Activated CD4-positive, alpha-beta T cell treated with anti-CD3 and anti-CD28 coated beads, Interleukin-2, amount 10 ng/mL, durations not matched to agents 24 days and 14 days (primary cell): Measurements from ENCODE around the gene ESPNL. TPM values are rescaled to one million over a fixed set of nuclear protein-coding genes. Genes with fewer than 3 reads are reported as not detected.

Source experiments
- DNase-seq: peaks from one replicate; pipeline ENCODE4 v3.0.0; 2022
- H3K27ac Mint-ChIP-seq: one replicate; pipeline ENCODE4 v1.8.0; 2022; ENCODE audit warnings: mild to moderate bottlenecking, mixed read lengths
- H3K27me3 Mint-ChIP-seq: one replicate; pipeline ENCODE4 v1.8.0; 2022; ENCODE audit warnings: mixed read lengths
- H3K36me3 Mint-ChIP-seq: one replicate; pipeline ENCODE4 v1.8.0; 2022; ENCODE audit warnings: low read depth, mild to moderate bottlenecking, mixed read lengths
- H3K4me1 Mint-ChIP-seq: one replicate; pipeline ENCODE4 v1.8.0; 2021; ENCODE audit warnings: mixed read lengths
- H3K4me3 Mint-ChIP-seq: one replicate; pipeline ENCODE4 v1.8.0; 2022; ENCODE audit warnings: mild to moderate bottlenecking, moderate library complexity, mixed read lengths
- H3K9me3 Mint-ChIP-seq: one replicate; pipeline ENCODE4 v1.8.0; 2021; ENCODE audit warnings: mixed read lengths
- intact Hi-C: fragments of 100-400 bp; cut with micrococcal nuclease; formaldehyde crosslinking; loops from one replicate; pipeline ENCODE4 v1.15.1; 2023
- total RNA-seq: library from RNA; stranded (reverse); gene quantifications from 2 replicates; pipeline ENCODE4 v1.2.3, GENCODE V29; 2022

The ESPNL gene
- total RNA-seq, 1 donor from 2014 or later, result 0.07 TPM

GRCh38 chr2:238121511-238122286 lies 21.6 kb downstream of the ESPNL start:
- no peaks in the 10 kb centered on the region for H3K36me3 Mint-ChIP-seq
- no peaks in the 10 kb centered on the region for H3K4me1 Mint-ChIP-seq
- no peak for DNase-seq
- intact Hi-C loops, result no loop called here
- no peak overlapping the region for H3K27ac Mint-ChIP-seq
- peaks cover 13% of the 10 kb centered on the region for H3K27me3 Mint-ChIP-seq
- no peak overlapping the region for H3K4me3 Mint-ChIP-seq
- no peaks in the 10 kb centered on the region for H3K9me3 Mint-ChIP-seq

DNA sequence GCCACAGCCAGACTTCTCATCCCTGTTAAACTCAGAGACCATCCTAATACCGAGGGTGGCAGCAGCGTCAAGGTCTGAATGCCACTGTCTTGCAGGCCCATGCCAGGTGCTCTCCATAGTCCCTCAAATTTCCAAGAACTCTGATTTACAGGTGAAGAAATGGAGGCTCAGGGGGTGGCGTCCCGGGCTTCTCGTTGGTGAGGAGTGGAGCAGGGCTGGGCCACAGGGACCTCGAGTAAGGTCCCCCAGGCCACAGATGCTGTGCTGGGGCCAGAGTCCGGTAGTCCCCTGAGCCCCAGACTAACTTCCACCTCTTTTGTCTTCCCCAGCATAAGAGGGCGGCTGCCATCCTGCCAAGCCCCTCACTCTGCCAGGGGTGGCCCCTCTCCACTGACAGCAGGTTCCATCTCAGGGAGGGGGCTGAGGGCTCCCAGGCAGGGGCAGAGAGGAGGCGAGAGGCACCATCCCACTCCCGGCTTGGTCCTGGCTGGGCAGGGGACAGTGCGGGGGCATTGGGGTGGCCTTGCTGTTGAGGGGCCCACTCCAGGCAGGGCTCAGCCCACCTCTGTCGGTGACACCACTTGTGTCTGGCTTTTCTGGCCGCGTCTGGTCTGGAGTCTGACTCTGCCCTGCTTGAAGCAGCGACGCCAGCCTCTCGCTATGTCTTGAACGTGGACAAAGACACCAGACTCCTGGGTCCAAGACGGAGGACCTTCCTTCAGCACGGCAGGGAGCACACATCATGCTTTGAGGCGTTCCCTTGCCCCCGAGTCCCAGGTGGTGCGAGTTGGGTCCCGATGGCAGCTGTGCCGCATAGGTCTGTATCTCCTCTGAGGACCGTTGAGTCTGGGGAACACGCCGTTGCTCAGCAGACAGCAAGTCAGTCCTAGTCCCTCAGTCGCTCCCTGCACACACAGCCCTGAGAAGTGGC lies 22.4 kb downstream of the ESPNL start:
- Mint-ChIP-seq H3K4me3 (no peak overlapping the region), H3K4me1 (no peaks in the 10 kb centered on the region), H3K36me3 (no peaks in the 10 kb centered on the region), H3K27ac (no peak overlapping the region), H3K9me3 (no peaks in the 10 kb centered on the region), H3K27me3 (peaks cover 12% of the 10 kb centered on the region)
- intact Hi-C loops, result no loop called here
- no peak for DNase-seq

GRCh38 chr2:238123218-238123971 lies 23.3 kb downstream of the ESPNL start:
- H3K9me3 Mint-ChIP-seq, result no peaks in the 10 kb centered on the region
- H3K27ac Mint-ChIP-seq, result no peak overlapping the region
- H3K4me1 Mint-ChIP-seq, result no peaks in the 10 kb centered on the region
- no peak for DNase-seq
- H3K27me3 Mint-ChIP-seq, result peaks cover 6% of the 10 kb centered on the region
- no peaks in the 10 kb centered on the region for H3K36me3 Mint-ChIP-seq
- H3K4me3 Mint-ChIP-seq, result no peak overlapping the region
- intact Hi-C loops, result no loop called here

- H3K4me1 Mint-ChIP-seq, result no peaks in the 10 kb centered on the region
- no peak overlapping the region for H3K27ac Mint-ChIP-seq
- H3K4me3 Mint-ChIP-seq, result no peak overlapping the region
- peaks cover 2% of the 10 kb centered on the region for H3K27me3 Mint-ChIP-seq
- H3K9me3 Mint-ChIP-seq, result no peaks in the 10 kb centered on the region
- no peaks in the 10 kb centered on the region for H3K36me3 Mint-ChIP-seq
- intact Hi-C loops, result no loop called here
- no peak for DNase-seq
Observed at GRCh38 chr2:238123991-238124470, 23.9 kb downstream of the ESPNL start.

- no peaks in the 10 kb centered on the region for H3K36me3 Mint-ChIP-seq
- no peak for DNase-seq
- H3K4me1 Mint-ChIP-seq, result no peaks in the 10 kb centered on the region
- no peak overlapping the region for H3K27ac Mint-ChIP-seq
- intact Hi-C loops, result no loop called here
- no peak overlapping the region for H3K4me3 Mint-ChIP-seq
- no peaks in the 10 kb centered on the region for H3K9me3 Mint-ChIP-seq
- no peaks in the 10 kb centered on the region for H3K27me3 Mint-ChIP-seq
Observed at GRCh38 chr2:238124488-238125126, 24.5 kb downstream of the ESPNL start.

DNA sequence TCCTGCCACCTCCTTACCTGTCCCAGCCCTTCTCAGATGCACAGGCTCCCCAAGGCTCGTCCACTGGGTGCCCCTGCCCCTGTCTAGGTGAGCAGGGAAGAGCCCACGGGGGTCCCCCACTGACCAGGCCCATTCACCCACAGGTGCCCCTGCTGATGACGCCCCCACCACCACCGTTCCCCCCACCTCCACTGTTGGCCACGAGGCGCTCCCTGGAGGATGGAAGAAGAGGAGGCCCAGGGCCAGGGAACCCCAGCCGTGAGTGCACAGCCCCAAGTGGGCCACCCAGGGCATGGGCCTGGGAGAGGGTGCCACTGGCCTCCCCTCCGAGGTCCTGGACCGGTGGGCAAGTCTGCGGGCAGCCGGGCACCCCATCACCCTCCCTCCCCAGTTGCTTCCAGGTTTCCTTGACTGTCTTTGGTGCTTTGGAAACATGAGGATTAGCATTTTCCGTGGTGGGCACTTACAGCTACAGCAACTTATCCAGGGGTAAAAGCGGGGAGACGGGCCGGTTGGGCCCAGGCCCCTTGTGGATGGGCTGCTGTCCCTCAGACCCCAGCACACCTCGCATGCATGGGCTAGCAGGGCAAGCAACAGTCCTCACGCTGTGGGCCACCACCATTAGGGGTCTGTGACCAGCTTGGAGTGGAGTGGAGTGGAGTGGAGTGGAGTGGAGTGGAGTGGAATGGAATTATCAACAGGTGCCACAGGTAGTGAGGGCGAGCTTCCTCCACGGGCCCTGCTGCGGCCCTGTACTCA lies 25.2 kb downstream of the ESPNL start:
- intact Hi-C loops, result no loop called here
- Mint-ChIP-seq H3K36me3 (no peaks in the 10 kb centered on the region), H3K27me3 (no peaks in the 10 kb centered on the region), H3K9me3 (no peaks in the 10 kb centered on the region), H3K4me1 (no peaks in the 10 kb centered on the region), H3K27ac (no peak overlapping the region), H3K4me3 (no peak overlapping the region)
- DNase-seq, result no peak

DNA sequence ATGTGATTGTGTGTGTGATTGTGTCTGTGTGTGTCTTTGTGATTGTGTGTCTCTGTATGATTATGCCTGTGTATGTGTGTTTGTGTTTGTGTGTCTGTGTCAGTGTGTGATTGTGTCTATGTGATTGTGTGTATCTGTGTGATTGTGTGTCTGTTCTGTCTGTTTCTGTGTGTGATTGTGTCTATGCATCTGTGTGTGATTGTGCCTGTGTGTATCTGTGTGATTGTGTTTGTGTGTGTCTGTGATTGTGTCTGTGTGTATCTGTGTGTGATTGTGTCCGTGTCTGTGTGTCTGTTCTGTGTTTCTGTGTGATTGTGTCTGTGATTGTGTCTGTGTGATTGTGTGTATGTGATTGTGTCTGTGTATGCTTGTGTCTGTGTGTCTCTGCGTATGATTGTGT lies 26.2 kb downstream of the ESPNL start:
- DNase-seq, result no peak
- H3K36me3 Mint-ChIP-seq, result no peaks in the 10 kb centered on the region
- no peaks in the 10 kb centered on the region for H3K27me3 Mint-ChIP-seq
- H3K9me3 Mint-ChIP-seq, result no peaks in the 10 kb centered on the region
- no peak overlapping the region for H3K4me3 Mint-ChIP-seq
- H3K4me1 Mint-ChIP-seq, result no peaks in the 10 kb centered on the region
- H3K27ac Mint-ChIP-seq, result no peak overlapping the region
- intact Hi-C loops, result no loop called here

- no peaks in the 10 kb centered on the region for H3K4me1 Mint-ChIP-seq
- H3K27ac Mint-ChIP-seq, result no peak overlapping the region
- no peak overlapping the region for H3K4me3 Mint-ChIP-seq
- DNase-seq, result no peak
- no peaks in the 10 kb centered on the region for H3K27me3 Mint-ChIP-seq
- H3K36me3 Mint-ChIP-seq, result no peaks in the 10 kb centered on the region
- intact Hi-C loops, result no loop called here
- no peaks in the 10 kb centered on the region for H3K9me3 Mint-ChIP-seq
Observed at GRCh38 chr2:238126775-238127164, 26.6 kb downstream of the ESPNL start.

GRCh38 chr2:238127165-238128060 lies 27.3 kb downstream of the ESPNL start:
- H3K27ac Mint-ChIP-seq, result no peak overlapping the region
- H3K36me3 Mint-ChIP-seq, result no peaks in the 10 kb centered on the region
- peak; percentile 64 for DNase-seq
- H3K4me1 Mint-ChIP-seq, result no peaks in the 10 kb centered on the region
- H3K27me3 Mint-ChIP-seq, result no peaks in the 10 kb centered on the region
- no peaks in the 10 kb centered on the region for H3K9me3 Mint-ChIP-seq
- intact Hi-C loops, result no loop called here
- H3K4me3 Mint-ChIP-seq, result no peak overlapping the region

- Mint-ChIP-seq H3K4me3 (no peak overlapping the region), H3K9me3 (no peaks in the 10 kb centered on the region), H3K27me3 (no peaks in the 10 kb centered on the region), H3K4me1 (no peaks in the 10 kb centered on the region), H3K27ac (no peak overlapping the region), H3K36me3 (no peaks in the 10 kb centered on the region)
- DNase-seq, result no peak
- intact Hi-C loops, result no loop called here
Observed at GRCh38 chr2:238128061-238128440, 27.9 kb downstream of the ESPNL start.

DNA sequence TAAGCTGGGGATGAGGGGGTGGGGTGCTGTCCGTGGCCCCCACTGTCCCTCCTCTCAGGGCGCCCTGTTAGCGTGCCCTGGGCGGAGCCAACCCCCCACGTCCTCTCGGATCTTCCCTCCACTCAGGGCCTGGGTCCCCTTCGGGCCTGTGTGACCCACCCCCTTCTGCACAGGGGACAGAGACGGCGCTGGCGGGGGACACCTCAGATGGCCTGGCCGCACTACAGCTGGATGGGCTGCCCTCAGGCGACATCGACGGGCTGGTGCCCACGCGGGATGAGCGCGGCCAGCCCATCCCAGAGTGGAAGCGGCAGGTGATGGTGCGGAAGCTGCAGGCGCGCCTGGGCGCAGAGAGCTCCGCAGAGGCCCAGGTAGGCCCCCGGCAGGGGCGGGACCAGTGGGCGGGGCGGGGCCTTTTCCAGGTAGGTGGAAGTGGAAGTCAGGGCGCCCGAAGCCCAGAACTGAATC lies 28.4 kb downstream of the ESPNL start:
- H3K4me1 Mint-ChIP-seq, result no peaks in the 10 kb centered on the region
- no peak overlapping the region for H3K27ac Mint-ChIP-seq
- H3K36me3 Mint-ChIP-seq, result no peaks in the 10 kb centered on the region
- no peaks in the 10 kb centered on the region for H3K27me3 Mint-ChIP-seq
- intact Hi-C loops, result no loop called here
- H3K4me3 Mint-ChIP-seq, result no peak overlapping the region
- DNase-seq, result no peak
- no peaks in the 10 kb centered on the region for H3K9me3 Mint-ChIP-seq
